ENCODE results near the gene PIR.

PIR gene

DNA sequence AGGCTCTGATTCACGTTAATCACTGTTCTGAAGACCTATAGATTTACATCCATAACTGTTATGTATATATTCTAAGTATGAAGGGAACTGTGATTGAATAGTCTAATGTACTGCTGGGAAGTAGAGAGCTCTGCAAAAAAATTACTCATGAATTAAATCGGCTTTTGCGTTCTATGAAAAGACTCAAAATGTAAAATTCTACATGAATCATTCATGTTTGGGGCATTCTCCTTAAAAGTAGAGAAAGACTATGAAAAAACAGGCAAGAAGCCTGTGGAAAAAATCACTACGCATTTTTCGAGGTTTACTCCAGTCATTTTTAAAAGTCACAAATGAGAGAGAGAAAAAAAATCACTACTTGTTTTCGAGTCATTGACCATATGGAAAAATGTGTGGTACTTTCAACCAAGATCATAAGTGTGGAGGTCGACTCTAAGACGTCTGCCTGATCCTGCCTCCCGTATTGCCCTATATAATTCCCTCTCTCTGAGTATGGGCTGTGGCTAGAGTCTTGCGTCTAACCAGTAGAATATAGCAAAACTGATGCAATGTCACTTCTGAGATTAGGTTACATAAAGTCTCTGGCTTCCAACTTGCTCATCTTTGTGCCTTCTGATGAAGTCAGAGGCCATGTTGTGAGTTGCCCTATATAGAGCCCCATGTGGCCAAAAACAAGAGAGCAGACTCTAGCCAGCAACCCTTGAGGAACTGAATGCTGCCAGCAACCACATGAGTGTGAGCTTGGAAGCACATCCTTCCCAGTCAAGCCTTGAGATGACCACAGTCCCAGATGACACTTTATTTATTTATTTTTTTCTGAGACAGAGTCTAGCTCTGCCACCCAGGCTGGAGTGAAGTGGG, 76.8 kb downstream of the PIR start:
- DNase-seq: no peak

DNA sequence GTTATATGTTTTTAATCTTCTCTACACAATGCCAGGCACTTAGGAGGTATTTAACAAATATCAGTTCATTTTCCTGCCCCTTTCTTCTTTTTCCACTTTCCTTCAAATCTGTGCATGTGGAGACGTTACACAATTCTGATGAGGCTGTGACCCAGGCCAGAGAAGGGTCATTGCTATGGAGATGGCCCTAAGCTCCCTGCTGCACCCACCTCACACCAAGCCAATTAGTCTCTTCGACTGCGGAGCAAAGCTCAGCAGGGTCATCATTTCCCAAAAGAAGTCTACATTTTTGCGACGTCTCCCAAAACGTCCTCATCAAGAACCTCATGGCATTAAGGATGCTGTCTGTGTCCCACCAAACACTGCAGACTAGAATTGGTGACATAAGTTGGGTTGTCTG, 80.0 kb downstream of the PIR start:
- no peak for DNase-seq

GRCh38 chrX:15410947-15411346, 82.2 kb downstream of the PIR start:
- no peak for DNase-seq

DNA sequence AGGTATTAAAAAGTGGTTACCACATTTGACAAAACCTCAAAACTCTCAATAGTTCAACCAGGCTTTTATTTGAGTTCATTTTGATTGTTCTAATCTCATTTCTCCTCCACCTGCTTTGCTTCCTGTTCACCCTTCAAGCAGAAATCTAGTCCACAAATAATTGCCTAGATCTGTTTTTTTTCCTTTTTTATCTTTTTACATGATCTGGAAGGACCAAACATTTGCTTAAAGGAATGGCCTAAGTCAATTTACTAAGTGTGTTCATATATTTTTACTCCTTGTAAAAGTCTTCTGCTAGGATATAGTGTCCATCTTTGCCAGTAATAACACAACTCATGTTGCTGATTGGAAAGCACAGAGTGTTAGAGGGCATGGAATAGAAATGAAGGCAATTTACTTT, 82.7 kb downstream of the PIR start:
- DNase-seq: no peak

- DNase-seq: no peak
These were observed 87.3 kb downstream of the PIR start for GRCh38 chrX:15405846-15406245.

DNA sequence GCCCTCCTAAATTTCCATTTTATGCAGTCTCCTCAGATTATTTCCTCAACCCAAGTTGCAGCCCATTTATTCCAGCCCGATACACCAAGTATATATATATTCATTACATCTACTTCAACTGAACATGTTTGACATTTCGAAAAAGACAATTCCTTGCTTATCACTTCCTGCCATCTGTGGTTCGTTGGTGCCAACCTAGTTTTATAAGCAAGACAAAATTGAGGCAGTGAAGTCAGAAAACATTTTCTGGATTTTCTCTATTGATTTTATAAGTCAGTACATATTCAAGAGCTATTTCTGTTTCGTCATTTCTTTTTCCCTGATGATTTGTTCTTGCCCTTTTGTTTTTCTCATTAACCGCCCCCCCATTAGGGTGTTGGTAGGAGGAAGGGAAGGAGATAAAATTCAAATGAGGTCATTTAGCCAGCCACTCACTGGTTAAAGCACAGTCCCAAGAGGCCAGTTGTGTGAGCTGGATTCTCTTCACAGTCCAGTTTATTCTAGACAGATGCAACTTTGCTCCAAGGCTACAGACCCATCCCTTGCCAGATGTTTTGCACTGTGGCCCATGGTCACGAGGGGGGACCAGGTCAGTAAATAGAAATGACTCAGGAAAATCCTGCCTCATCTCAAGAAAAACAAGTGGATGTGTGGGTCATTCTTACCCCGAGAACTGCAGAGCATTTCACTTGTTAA, 88.6 kb downstream of the PIR start:
- DNase-seq: no peak

- no peak for DNase-seq
These were observed 91.8 kb downstream of the PIR start for GRCh38 chrX:15401378-15401777.

- DNase-seq: no peak
These were observed 93.2 kb downstream of the PIR start for GRCh38 chrX:15399962-15400391.

- DNase-seq: no peak
These were observed 94.3 kb downstream of the PIR start for GRCh38 chrX:15398874-15399273.

- DNase-seq: no peak
These were observed 97.3 kb downstream of the PIR start for GRCh38 chrX:15395789-15396188.

GRCh38 chrX:15391850-15392249, 101.3 kb downstream of the PIR start:
- no peak for DNase-seq

DNA sequence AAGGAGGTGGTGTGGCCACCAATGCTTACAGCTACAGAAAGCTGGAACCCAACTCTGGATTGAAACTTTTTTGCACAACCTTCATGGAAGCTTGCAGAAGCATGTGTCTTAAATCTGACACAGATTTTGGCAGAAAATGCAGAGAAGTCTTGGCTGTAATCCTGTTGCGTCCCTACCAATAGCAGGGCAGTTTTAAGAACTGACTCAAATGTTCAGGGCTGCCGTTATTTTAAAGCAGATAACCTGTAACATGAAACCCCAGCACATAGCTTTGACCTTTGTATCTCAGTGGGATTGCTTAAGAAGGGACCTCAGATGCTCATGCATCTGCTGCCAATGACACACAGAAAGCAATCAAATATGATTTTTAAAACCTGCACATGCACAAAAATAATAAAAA, 108.8 kb downstream of the PIR start, which contains the start of gene VEGFD:
TSS of gene VEGFD (minus strand) at position 110 of the 400 bp plus-strand sequence. CDS start 467 bp downstream, outside the sequence.
- DNase-seq: no peak

DNA sequence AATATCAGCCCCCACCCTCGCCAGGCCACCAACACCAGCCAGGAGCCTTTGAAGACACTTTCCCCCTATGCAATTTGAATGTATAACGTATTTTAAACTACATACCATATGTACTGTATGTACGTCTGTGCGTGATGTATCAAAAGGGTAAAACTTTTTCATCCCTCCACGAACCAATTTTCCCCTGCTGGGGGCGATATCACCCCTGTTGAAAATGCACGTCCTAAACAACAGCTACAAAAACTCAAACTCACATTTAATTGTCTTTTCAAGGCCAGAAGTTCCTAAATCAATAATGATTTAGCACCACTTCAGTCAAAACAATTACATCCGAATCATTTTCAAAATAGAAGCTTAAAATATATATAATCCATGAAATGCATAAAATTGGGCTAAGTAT, 110.3 kb downstream of the PIR start:
- DNase-seq: no peak

- no peak for DNase-seq
These were observed 116.2 kb downstream of the PIR start for GRCh38 chrX:15376956-15377355.

GRCh38 chrX:15373976-15374375, 119.2 kb downstream of the PIR start:
- no peak for DNase-seq

DNA sequence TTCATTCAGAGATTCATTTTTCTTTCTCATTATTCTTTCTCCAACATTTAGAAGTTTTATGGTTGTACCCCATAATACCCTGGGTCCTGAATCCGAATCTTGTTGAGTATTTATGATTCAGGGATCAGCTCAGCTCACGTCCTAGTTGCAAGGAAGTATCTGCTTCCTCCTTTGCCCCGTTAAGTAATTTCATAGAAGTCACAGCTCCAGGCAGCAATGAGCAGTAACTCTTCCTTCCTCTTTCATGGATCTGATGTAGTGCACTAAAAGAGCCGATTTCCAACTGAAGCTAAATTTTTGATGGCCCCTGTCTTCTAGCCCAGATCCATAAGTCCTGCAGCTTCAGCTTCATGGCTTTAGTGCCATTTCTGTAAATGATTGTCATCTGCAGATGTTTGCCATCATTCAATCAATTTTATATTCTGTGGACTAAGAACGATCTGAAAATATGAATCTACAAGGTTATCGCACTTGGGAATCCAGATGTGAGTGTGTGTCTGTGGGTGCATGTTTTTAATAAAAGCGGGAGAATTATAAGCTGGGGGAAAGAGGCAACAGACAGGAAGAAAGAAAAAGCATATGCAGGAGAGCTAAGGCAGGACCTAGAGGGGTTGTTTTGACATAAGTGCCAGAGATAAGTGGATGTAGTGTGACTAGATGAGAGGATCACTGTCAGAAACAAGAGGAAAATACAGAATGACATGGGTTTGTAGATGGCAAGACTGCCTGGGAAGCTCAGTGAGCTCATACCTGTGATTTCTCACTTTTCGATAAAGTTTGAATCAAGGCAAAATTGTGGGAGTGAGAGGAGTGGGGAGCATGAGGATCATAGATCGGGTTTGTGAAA, 126.4 kb downstream of the PIR start:
- DNase-seq: no peak

DNA sequence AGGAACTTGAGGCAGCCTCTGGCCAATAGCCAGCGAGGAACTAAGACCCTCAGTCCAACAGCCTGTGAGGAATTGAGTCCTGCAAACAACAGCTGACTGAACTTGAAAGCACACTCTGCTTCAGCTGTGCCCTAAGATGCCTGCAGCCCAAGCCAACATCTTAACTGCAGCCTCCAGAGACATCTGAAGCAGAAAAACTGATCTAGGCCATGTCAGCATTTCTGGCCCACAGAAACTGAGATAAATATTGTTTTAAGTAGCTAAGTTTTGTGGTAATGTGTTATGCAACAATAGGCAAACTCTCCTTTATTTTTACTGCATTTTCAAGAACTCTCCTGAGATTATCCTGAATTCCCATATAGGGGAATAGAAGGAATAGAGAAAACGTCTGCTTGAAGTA, 133.4 kb downstream of the PIR start:
- DNase-seq: no peak

DNA sequence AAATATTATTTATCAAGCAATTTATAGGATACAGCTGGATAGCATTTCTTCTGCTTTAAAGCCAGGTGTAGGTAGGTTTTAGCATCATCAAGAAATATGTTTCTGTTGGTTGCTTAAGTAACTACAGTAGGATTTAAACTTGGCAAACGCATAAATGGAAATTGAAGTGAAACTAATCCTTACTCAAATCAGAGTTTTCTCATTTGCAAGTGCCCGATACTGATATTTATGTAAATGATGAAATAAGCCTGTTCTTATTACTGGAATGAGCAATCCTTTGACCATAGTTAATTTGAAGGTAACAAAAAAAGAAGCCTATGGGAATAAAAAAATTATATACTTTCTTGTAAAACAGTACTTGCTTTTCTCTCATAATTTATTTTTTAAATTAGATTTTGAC, 134.6 kb downstream of the PIR start:
- DNase-seq: no peak

- DNase-seq: no peak
These were observed 136.7 kb downstream of the PIR start for GRCh38 chrX:15356444-15356843.

DNA sequence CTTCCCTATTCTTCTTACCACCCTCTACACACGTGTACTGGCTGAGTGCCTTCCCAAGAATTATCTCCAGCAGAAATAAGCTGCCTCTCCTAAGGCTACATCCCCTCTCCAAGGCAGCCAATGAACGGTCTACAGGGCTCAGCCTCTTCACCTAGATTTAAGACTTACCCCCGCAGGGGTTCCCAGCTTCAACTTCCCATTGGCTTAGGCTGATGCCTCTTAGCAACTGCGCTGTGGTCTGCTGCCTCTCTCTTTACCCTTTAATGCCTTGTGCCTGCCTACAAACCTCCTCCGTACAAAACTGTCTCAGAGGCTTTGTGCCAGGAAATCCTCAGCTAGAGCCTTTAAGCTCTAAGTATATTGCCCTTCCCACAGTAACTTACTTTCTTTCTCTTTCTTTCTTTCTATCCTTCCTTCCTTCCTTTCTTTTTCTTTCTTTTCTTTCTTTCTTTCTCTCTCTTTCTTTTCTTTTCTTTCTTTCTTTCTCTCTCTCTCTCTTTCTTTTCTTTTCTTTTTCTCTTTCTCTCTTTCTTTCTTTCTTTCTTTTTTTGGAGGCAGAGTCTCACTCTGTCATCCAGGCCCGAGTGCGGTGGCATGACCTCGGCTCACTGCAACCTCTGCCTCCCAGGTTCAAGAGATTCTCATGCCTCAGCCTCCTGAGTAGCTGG, 142.7 kb downstream of the PIR start:
- no peak for DNase-seq

DNA sequence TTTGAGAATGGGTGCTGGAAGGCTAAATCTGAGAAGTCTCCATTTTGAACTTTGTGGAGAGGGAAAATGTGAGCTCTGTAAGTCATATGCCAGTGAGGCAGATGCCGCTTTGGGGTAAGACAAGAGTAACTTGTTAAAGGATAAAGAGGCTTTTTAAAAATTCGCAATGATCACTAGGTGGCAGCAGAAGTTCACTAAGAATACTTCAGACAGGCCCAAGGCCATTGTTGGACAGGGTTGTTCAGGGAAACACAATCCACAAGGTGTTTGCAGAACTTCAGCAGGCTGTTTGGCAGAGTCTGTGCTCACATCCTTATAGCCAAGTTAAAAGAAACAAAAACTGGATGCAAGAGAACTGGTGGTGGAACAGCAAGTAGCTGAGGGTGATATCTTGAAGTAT, 144.1 kb downstream of the PIR start:
- DNase-seq: peak; percentile 36

GRCh38 chrX:15345976-15346375, 147.2 kb downstream of the PIR start:
- no peak for DNase-seq

GRCh38 chrX:15344106-15344505, 149.0 kb downstream of the PIR start:
- no peak for DNase-seq
